CD4-positive, alpha-beta T cell treated with Interleukin-2 at 100 ng/mL for 4 hours (primary cell): Measurements from ENCODE around the gene CDYL2.

Experiments
- DNase-seq: peaks from one replicate; pipeline ENCODE4 v3.0.0-alpha.2; 2020; ENCODE audit warnings: low spot score

The CDYL2 gene

GRCh38 chr16:80743772-80744171, 60.6 kb downstream of the CDYL2 start:
- no peak for DNase-seq

- DNase-seq, result peak; percentile 22
Measured at GRCh38 chr16:80743273-80743672, 61.1 kb downstream of the CDYL2 start.

GRCh38 chr16:80742331-80742730, 62.1 kb downstream of the CDYL2 start:
- no peak for DNase-seq

GRCh38 chr16:80741724-80742123, 62.7 kb downstream of the CDYL2 start:
- DNase-seq, result no peak

GRCh38 chr16:80739523-80739922, 64.9 kb downstream of the CDYL2 start:
- DNase-seq, result no peak

GRCh38 chr16:80738521-80738920, 65.9 kb downstream of the CDYL2 start:
- no peak for DNase-seq

GRCh38 chr16:80735846-80736245, 68.6 kb downstream of the CDYL2 start:
- DNase-seq, result no peak

GRCh38 chr16:80733407-80733806, 71.0 kb downstream of the CDYL2 start:
- DNase-seq, result no peak

GRCh38 chr16:80731915-80732314, 72.5 kb downstream of the CDYL2 start:
- DNase-seq, result no peak

- peak; percentile 17 for DNase-seq
Measured at GRCh38 chr16:80727066-80727763, 77.2 kb downstream of the CDYL2 start.

GRCh38 chr16:80725566-80726162, 78.7 kb downstream of the CDYL2 start:
- peak; percentile 24 for DNase-seq

- DNase-seq, result no peak
Measured at GRCh38 chr16:80723981-80724380, 80.4 kb downstream of the CDYL2 start.

- DNase-seq, result no peak
Measured at GRCh38 chr16:80723091-80723490, 81.3 kb downstream of the CDYL2 start.

- no peak for DNase-seq
Measured at GRCh38 chr16:80720804-80721371, 83.5 kb downstream of the CDYL2 start.

GRCh38 chr16:80719573-80719972, 84.8 kb downstream of the CDYL2 start:
- DNase-seq, result peak; percentile 43

- no peak for DNase-seq
Measured at GRCh38 chr16:80718480-80719220, 85.7 kb downstream of the CDYL2 start.

- no peak for DNase-seq
Measured at GRCh38 chr16:80717611-80718010, 86.8 kb downstream of the CDYL2 start.

- no peak for DNase-seq
Measured at GRCh38 chr16:80716564-80717139, 87.7 kb downstream of the CDYL2 start.

GRCh38 chr16:80711406-80711805, 93.0 kb downstream of the CDYL2 start:
- no peak for DNase-seq

- no peak for DNase-seq
Measured at GRCh38 chr16:80710918-80711317, 93.5 kb downstream of the CDYL2 start.

- no peak for DNase-seq
Measured at GRCh38 chr16:80708823-80709222, 95.6 kb downstream of the CDYL2 start.

- DNase-seq, result no peak
Measured at GRCh38 chr16:80707686-80708085, 96.7 kb downstream of the CDYL2 start.

- DNase-seq, result no peak
Measured at GRCh38 chr16:80705596-80705995, 98.8 kb downstream of the CDYL2 start.
